Prostate gland (tissue), 2 donors: ENCODE data around the gene ABCA8. TPM values are rescaled to one million over a fixed set of nuclear protein-coding genes. Genes with fewer than 3 reads are reported as not detected.
"Not testable (repeated sequence)": the region's sequence is repeated elsewhere in the genome, so short reads cannot be mapped to it uniquely, and the experiment has no call there.

Experiments
- DNase-seq: peaks from one replicate; pipeline ENCODE4 v3.0.0-alpha.2; 2019; ENCODE audit warnings: low spot score
- H3K27ac ChIP-seq, 2 donors: fragments of 200-600 bp; sonication (generic); 2 replicates each; pipeline ENCODE4 v1.5.1; 2017 to 2019
- H3K27me3 ChIP-seq: fragments of 200-600 bp; sonication (generic); replicated peaks from 2 replicates; pipeline ENCODE4 v1.5.1; 2019; ENCODE audit not compliant: insufficient read depth
- H3K36me3 ChIP-seq, 2 donors: fragments of 200-600 bp; sonication (generic); 1 replicate in 1 of 2; 2 replicates in 1 of 2; pipeline versions ENCODE4 v1.5.1 to v1.8.1; 2017 to 2019
- H3K4me1 ChIP-seq: fragments of 200-600 bp; sonication (generic); replicated peaks from 2 replicates; pipeline ENCODE4 v1.5.1; 2019
- H3K4me3 ChIP-seq, 2 donors: fragments of 200-600 bp; sonication (generic); 2 replicates each; pipeline ENCODE4 v1.5.1; 2017 to 2019
- H3K9me3 ChIP-seq: fragments of 200-600 bp; sonication (generic); 2 replicates; pipeline ENCODE4 v1.5.1; 2017
- POLR2A ChIP-seq: fragments of 450-650 bp; IDR thresholded peaks from one replicate; pipeline ENCODE4 v1.6.1; 2016; ENCODE audit warnings: antibody characterized with exemption, mild to moderate bottlenecking
- POLR2AphosphoS5 ChIP-seq: sonication (generic); formaldehyde crosslinking; IDR thresholded peaks from one replicate; pipeline ENCODE4 v1.6.1; 2017; ENCODE audit warnings: antibody characterized with exemption
- WGBS: methylation state at CpG from one replicate; pipeline ENCODE4 v1.1.5; 2018; 5-methylcytosine and 5-hydroxymethylcytosine counted together
- intact Hi-C: fragments of 100-400 bp; cut with DNase I; formaldehyde crosslinking; loops from one replicate; pipeline ENCODE4 v1.14.2; 2022
- total RNA-seq, 2 donors: library from RNA; depleted of rRNA; stranded (reverse); fragments of >200 nt; gene quantifications; one replicate each; pipeline ENCODE4 v1.1.0, GENCODE V29; 2016
- TF ChIP-seq, protein P1 (sequence below), 4 experiments: fragments of 200-600 bp in 2 of 4; fragments of 450-650 bp in 2 of 4; sonication (generic) in 2 of 4; IDR thresholded peaks; 1 replicate in 3 of 4; 2 replicates in 1 of 4; pipeline ENCODE4 v1.5.1; 2016 to 2019; ENCODE audit warnings: antibody characterized with exemption in 4 of 4, mild to moderate bottlenecking in 2 of 4, moderate library complexity in 2 of 4

Gene ABCA8
- total RNA-seq, 2 donors from 2014 or later = 7.8 to 111 TPM

DNA sequence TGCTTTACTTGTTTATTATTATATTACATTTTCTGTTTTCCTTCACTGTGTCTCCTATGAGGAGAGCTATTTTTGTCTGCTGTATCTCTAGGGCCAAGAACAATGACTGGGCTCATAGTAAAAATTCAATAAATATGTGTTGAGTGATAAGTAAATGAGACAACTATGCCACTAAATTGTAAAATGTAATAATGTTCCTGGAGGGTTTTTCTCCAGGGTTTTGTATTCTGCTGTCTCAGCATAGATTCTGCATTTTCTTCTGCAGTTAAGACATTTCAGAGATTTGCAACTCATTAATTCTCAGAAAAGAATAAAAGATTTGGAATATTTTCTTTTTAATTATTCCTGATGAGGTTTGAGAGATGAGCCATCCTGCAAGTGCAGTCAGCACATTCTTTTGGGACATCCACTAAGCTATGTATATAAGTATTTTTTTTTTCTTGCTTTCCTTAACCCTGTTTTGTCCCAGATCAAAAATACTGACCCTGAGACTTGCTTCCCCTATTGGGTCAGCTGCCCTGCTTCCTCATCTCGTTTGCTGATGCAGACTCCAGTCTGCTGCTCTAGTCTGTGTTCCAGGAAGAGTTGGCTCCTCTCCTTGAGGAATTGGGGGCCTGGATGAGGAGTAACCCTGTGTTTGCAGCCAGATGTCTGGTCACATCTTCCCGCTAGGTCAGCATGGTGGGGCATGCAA is 122.9 kb downstream of the ABCA8 start:
- H3K4me1 ChIP-seq = no peaks in the 10 kb centered on the region
- WGBS = 48% methylated on average over 2 of the region's 2 CpGs
- H3K36me3 ChIP-seq = no peaks in the 10 kb centered on the region
- H3K9me3 ChIP-seq = no peaks in the 10 kb centered on the region
- intact Hi-C loops = no loop called here
- no peak overlapping the region for H3K27ac ChIP-seq
- no peak overlapping the region for H3K4me3 ChIP-seq
- TF ChIP-seq, protein P1, sequence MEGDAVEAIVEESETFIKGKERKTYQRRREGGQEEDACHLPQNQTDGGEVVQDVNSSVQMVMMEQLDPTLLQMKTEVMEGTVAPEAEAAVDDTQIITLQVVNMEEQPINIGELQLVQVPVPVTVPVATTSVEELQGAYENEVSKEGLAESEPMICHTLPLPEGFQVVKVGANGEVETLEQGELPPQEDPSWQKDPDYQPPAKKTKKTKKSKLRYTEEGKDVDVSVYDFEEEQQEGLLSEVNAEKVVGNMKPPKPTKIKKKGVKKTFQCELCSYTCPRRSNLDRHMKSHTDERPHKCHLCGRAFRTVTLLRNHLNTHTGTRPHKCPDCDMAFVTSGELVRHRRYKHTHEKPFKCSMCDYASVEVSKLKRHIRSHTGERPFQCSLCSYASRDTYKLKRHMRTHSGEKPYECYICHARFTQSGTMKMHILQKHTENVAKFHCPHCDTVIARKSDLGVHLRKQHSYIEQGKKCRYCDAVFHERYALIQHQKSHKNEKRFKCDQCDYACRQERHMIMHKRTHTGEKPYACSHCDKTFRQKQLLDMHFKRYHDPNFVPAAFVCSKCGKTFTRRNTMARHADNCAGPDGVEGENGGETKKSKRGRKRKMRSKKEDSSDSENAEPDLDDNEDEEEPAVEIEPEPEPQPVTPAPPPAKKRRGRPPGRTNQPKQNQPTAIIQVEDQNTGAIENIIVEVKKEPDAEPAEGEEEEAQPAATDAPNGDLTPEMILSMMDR (IDR thresholded peaks at IDR 0.05) = no peak
- no peak for TF ChIP-seq POLR2AphosphoS5
- TF ChIP-seq POLR2A = no peak
- no peak for DNase-seq
- H3K27me3 ChIP-seq = no peaks in the 10 kb centered on the region

DNA sequence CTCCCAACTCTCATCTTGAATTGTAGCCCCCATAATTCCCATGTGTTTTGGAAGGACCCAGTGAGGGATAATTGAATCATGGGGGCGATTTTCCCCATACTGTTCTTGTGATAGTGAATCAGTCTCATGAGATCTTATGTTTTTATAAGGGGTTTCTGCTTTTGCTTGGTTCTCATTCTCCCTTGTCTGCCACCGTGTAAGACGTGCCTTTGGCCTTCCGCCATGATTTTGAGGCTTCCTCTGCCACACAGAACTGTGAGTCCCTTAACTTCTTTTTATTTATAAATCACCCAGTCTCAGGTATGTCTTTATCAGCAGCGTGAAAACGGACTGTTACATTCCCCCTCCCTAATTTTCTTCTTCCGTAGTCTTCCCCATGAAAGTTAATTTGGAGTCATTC is 124.0 kb downstream of the ABCA8 start:
- TF ChIP-seq POLR2AphosphoS5 = no peak
- no peak for TF ChIP-seq POLR2A
- TF ChIP-seq, protein P1 (IDR thresholded peaks at IDR 0.05) = no peak
- H3K36me3 ChIP-seq = no peaks in the 10 kb centered on the region
- H3K27ac ChIP-seq = no peak overlapping the region
- DNase-seq = no peak
- 80% methylated on average over 7 of the region's 7 CpGs for WGBS
- H3K27me3 ChIP-seq = no peaks in the 10 kb centered on the region
- H3K9me3 ChIP-seq = no peaks in the 10 kb centered on the region
- intact Hi-C loops = no loop called here
- no peak overlapping the region for H3K4me3 ChIP-seq
- no peaks in the 10 kb centered on the region for H3K4me1 ChIP-seq

DNA sequence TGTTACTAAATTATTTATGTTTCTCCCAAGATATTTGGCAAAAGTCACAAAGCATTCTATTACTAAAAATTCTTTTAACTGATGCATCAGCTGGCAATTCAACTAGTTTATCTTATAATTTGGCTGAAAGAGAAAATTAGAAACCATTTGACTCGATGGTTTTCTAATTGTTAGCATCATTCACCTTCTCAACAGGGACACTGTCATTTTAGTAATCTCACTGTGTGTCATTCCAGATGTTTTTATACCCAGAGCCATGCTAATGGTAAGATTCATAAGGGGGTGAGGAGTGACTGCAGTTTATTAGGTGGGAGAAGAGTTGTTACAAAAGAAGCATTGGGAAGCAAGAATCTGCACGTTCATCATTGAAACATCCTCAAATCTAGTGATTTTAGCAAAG is 124.9 kb downstream of the ABCA8 start:
- no peaks in the 10 kb centered on the region for H3K9me3 ChIP-seq
- no peak for DNase-seq
- H3K4me1 ChIP-seq = no peaks in the 10 kb centered on the region
- no peak overlapping the region for H3K27ac ChIP-seq
- no peak overlapping the region for H3K4me3 ChIP-seq
- H3K27me3 ChIP-seq = no peaks in the 10 kb centered on the region
- 72% methylated on average over 2 of the region's 2 CpGs for WGBS
- no peaks in the 10 kb centered on the region for H3K36me3 ChIP-seq
- intact Hi-C loops = no loop called here
- TF ChIP-seq POLR2AphosphoS5 (no peak), POLR2A (no peak)
- TF ChIP-seq, protein P1 (IDR thresholded peaks at IDR 0.05) = no peak

DNA sequence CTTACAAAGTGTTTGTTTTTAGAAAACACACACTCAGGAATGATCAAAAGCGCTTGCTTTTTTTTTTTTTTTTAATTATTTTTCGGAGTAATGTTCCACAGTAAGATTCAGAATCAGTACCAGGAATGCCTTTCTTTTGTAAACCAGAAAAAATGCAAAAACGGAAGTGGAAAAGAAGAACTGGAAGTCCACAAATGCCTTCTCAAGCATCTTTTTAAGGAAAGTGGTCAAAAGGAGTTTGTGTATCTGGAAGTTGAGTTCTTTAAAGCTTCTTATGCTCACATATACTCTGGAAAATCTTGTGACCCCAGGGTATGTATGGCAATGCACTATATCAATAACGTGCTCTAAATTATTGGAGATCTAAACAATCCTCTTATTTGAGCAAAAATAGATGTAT is 126.0 kb downstream of the ABCA8 start:
- Histone ChIP-seq H3K27ac (no peak overlapping the region), H3K36me3 (no peaks in the 10 kb centered on the region), H3K9me3 (no peaks in the 10 kb centered on the region), H3K27me3 (no peaks in the 10 kb centered on the region), H3K4me1 (no peaks in the 10 kb centered on the region), H3K4me3 (no peak overlapping the region)
- no peak for DNase-seq
- intact Hi-C loops = no loop called here
- TF ChIP-seq, protein P1 (IDR thresholded peaks at IDR 0.05) = no peak
- TF ChIP-seq POLR2A (no peak), POLR2AphosphoS5 (no peak)
- WGBS = 81% methylated on average over 4 of the region's 4 CpGs

DNA sequence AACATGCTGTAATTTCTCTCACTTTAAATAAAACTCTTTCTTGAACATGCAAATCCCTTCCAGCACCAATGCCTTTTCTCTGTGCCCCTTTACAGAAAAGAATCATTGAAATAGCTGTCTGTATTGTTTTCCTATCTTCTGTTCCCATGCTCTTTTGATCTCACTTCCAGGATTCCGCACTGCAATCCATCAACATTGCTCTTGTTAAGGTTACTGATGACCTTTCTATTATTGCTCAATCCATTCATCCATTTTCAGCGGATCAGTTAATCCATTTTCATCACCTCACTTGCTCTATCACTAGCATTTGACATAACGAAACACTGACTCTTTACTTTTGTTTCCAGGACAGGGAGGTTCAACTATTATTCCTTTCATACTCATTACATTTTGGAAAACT is 130.5 kb downstream of the ABCA8 start:
- intact Hi-C loops = no loop called here
- WGBS = 92% methylated on average over 3 of the region's 3 CpGs
- Histone ChIP-seq H3K4me3 (no peak overlapping the region), H3K27ac (no peak overlapping the region), H3K4me1 (no peaks in the 10 kb centered on the region), H3K27me3 (no peaks in the 10 kb centered on the region), H3K36me3 (no peaks in the 10 kb centered on the region), H3K9me3 (no peaks in the 10 kb centered on the region)
- no peak for DNase-seq
- no peak for TF ChIP-seq POLR2AphosphoS5
- TF ChIP-seq POLR2A = no peak
- TF ChIP-seq, protein P1 (IDR thresholded peaks at IDR 0.05) = no peak

DNA sequence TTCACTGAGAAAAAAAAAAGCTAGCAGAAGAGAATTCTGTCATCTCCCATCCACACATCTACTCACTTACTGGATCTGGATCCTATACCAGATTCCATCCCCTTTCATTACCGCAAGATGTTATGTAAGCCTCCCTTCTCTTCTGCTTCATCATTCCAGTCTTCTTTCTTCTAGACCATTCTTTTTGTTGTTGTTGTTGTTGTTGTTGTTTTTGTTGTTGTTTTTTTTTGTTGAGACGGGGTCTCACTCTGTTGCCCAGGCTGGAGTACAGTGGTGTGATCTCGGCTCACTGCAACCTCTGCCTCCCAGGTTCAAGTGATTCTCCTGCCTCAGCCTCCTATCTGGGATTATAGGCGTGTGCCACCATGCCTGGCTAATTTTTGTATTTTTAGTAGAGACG is 131.0 kb downstream of the ABCA8 start:
- intact Hi-C loops, H3K27ac ChIP-seq, DNase-seq, H3K36me3 ChIP-seq, H3K4me1 ChIP-seq, H3K4me3 ChIP-seq, H3K27me3 ChIP-seq, H3K9me3 ChIP-seq: not testable (repeated sequence)
- WGBS = 94% methylated on average over 5 of the region's 5 CpGs
